Activated B cell treated with CpG ODN at 0.5 μM for 24 hours (primary cell): ENCODE data around the gene DUS1L. TPM values are rescaled to one million over a fixed set of nuclear protein-coding genes. Genes with fewer than 3 reads are reported as not detected.
A peak's percentile ranks its signal among the peaks of the same experiment; 100 is the strongest.

Source experiments
- ATAC-seq: fragments of 200-7000 bp; cut with Tn5 transposase; one replicate; pipeline ENCODE4 v1.10.0; 2021; ENCODE audit warnings: low read depth, mild to moderate bottlenecking, moderate library complexity
- CTCF ChIA-PET: fragments of 350-600 bp; sonication (Branson Sonifier 250); formaldehyde crosslinking; loops from one replicate; lab custom pipeline; 2021; ENCODE audit warnings: antibody characterized with exemption; lab: Charles Lee
- POLR2A ChIA-PET: fragments of 350-600 bp; sonication (Branson Sonifier 250); formaldehyde crosslinking; loops from one replicate; lab custom pipeline; 2021; ENCODE audit warnings: antibody characterized with exemption; lab: Charles Lee
- DNase-seq: peaks from one replicate; pipeline ENCODE4 v3.0.0; 2022
- H3K27ac Mint-ChIP-seq: one replicate; pipeline ENCODE4 v1.8.0; 2020; ENCODE audit warnings: mixed read lengths
- H3K27me3 Mint-ChIP-seq: one replicate; pipeline ENCODE4 v1.8.0; 2021; ENCODE audit warnings: mixed read lengths
- H3K36me3 Mint-ChIP-seq: one replicate; pipeline ENCODE4 v1.8.0; 2021; ENCODE audit warnings: low read depth, mixed read lengths
- H3K4me1 Mint-ChIP-seq: one replicate; pipeline ENCODE4 v1.8.0; 2021; ENCODE audit warnings: mixed read lengths
- H3K4me3 Mint-ChIP-seq: one replicate; pipeline ENCODE4 v1.8.0; 2020; ENCODE audit warnings: mild to moderate bottlenecking, mixed read lengths
- H3K9me3 Mint-ChIP-seq: one replicate; pipeline ENCODE4 v1.8.0; 2020; ENCODE audit warnings: mixed read lengths
- intact Hi-C: fragments of 100-400 bp; cut with micrococcal nuclease; formaldehyde crosslinking; loops from one replicate; pipeline ENCODE4 v1.15.1; 2024
- total RNA-seq: library from RNA; stranded (reverse); gene quantifications from 2 replicates; pipeline ENCODE4 v1.2.3, GENCODE V29; 2022
- TF ChIP-seq, protein P1 (sequence below): fragments of 200-600 bp; IDR thresholded peaks from one replicate; pipeline ENCODE4 v1.8.0; 2022; ENCODE audit warnings: antibody characterized with exemption, mild to moderate bottlenecking

Gene DUS1L
- total RNA-seq, 1 donor from 2014 or later, result 134 TPM

DNA sequence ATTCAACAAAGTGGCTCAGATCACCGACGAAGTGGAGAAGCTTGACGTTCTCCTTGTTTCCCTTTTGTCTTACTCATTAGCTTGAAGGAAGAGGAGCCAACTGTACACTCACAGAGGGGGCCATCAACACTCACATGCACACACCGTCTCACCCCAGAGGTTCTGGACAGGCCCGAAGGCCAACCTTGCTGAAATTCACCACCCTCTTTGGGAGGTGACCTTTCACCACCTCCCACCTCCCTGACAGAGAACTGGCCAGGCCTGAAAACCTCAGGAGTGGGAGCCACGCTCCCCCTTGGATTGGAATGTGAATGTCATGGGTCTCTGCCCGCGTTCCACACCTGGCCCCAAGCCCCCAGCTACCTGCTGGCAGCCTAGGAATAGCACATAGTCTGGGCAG lies 30.1 kb downstream of the DUS1L start:
- TF ChIP-seq, protein P1, sequence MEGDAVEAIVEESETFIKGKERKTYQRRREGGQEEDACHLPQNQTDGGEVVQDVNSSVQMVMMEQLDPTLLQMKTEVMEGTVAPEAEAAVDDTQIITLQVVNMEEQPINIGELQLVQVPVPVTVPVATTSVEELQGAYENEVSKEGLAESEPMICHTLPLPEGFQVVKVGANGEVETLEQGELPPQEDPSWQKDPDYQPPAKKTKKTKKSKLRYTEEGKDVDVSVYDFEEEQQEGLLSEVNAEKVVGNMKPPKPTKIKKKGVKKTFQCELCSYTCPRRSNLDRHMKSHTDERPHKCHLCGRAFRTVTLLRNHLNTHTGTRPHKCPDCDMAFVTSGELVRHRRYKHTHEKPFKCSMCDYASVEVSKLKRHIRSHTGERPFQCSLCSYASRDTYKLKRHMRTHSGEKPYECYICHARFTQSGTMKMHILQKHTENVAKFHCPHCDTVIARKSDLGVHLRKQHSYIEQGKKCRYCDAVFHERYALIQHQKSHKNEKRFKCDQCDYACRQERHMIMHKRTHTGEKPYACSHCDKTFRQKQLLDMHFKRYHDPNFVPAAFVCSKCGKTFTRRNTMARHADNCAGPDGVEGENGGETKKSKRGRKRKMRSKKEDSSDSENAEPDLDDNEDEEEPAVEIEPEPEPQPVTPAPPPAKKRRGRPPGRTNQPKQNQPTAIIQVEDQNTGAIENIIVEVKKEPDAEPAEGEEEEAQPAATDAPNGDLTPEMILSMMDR, result no peak
- H3K27me3 Mint-ChIP-seq, result no peaks in the 10 kb centered on the region
- H3K36me3 Mint-ChIP-seq, result peaks cover 7% of the 10 kb centered on the region
- no peaks in the 10 kb centered on the region for H3K9me3 Mint-ChIP-seq
- ATAC-seq (no peak), DNase-seq (no peak)
- peak overlapping the region; percentile 52 for H3K4me3 Mint-ChIP-seq
- intact Hi-C loops, result loop anchor here (5.0 to 10.0 kb wide), 3 partner anchors 58 to 259 kb away; partner anchors contain the start of genes ASPSCR1 and SLC16A3
- POLR2A ChIA-PET, result interaction anchor here (1.1 to 1.7 kb wide), 3 partner anchors 11 to 75 kb away, joined by 3 to 5 read pairs (median 3); partner anchors contain the start of genes CENPX, LRRC45 and NOTUM
- CTCF ChIA-PET, result interaction anchor here (1.2 to 1.7 kb wide), 2 partner anchors 14 to 76 kb away, joined by 3 to 8 read pairs; no protein-coding TSS in a partner anchor
- H3K27ac Mint-ChIP-seq, result no peak overlapping the region
- peaks cover 28% of the 10 kb centered on the region for H3K4me1 Mint-ChIP-seq

DNA sequence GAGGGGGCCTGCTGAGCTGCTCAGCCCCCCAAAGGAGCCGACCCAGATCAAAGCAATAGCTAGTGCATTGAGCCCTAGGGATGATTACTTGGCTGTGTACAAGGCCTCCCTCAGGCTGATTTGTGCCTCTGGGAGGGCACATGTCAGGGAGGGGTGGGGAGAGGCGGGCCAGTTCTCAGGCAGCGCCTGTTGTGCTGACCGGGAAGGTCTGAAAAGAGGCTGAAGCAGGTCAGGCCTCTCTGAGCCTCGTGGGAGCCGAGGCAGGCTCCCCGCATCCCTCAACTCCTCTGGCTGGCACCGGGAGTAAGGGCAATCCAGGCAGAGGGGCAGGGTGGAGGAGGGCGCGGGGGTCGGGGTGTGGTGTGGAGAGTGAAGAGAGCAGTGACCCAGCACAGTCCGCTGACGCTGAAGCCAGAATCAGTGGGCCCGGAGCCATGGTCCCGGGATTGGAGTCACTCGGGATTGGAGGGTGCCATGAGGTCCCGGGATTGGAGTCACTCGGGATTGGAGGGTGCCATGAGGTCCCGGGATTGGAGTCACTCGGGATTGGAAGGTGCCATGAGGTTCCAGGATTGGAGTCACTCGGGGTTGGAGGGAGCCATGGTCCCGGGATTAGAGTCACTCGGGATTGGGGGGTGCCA lies 31.1 kb downstream of the DUS1L start:
- no peak for DNase-seq
- ATAC-seq, result no peak
- ChIA-PET POLR2A (interaction anchor here (0.6 to 1.7 kb wide), 2 partner anchors 11 to 1088 kb away, joined by 3 to 5 read pairs; partner anchors contain the start of genes CENPX and LRRC45), CTCF (interaction anchor here (1.2 to 1.7 kb wide), 2 partner anchors 13 to 75 kb away, joined by 3 to 8 read pairs; no protein-coding TSS in a partner anchor)
- Mint-ChIP-seq H3K27ac (no peak overlapping the region), H3K9me3 (no peaks in the 10 kb centered on the region), H3K4me1 (peaks cover 33% of the 10 kb centered on the region), H3K27me3 (peaks cover 2% of the 10 kb centered on the region), H3K4me3 (peak overlapping the region; percentile 24), H3K36me3 (peaks cover 7% of the 10 kb centered on the region)
- intact Hi-C loops, result loop anchor here (5.0 to 10.0 kb wide), 3 partner anchors 57 to 260 kb away; partner anchors contain the start of genes ASPSCR1 and SLC16A3
- TF ChIP-seq, protein P1, result no peak

GRCh38 chr17:82033359-82034085 lies 32.1 kb downstream of the DUS1L start:
- no peak for DNase-seq
- intact Hi-C loops, result loop anchor here (10.0 kb wide), 1 partner anchor 261 kb away; no protein-coding TSS in a partner anchor
- H3K36me3 Mint-ChIP-seq, result peaks cover 7% of the 10 kb centered on the region
- TF ChIP-seq, protein P1, result no peak
- no peak for ATAC-seq
- ChIA-PET CTCF (no interaction called here), POLR2A (no interaction called here)
- H3K4me3 Mint-ChIP-seq, result no peak overlapping the region
- no peak overlapping the region for H3K27ac Mint-ChIP-seq
- H3K27me3 Mint-ChIP-seq, result peaks cover 2% of the 10 kb centered on the region
- H3K4me1 Mint-ChIP-seq, result peaks cover 30% of the 10 kb centered on the region
- no peaks in the 10 kb centered on the region for H3K9me3 Mint-ChIP-seq

GRCh38 chr17:82031885-82032627 lies 33.5 kb downstream of the DUS1L start:
- Mint-ChIP-seq H3K27ac (no peak overlapping the region), H3K36me3 (peaks cover 7% of the 10 kb centered on the region), H3K9me3 (no peaks in the 10 kb centered on the region), H3K4me1 (peaks cover 24% of the 10 kb centered on the region), H3K27me3 (peaks cover 2% of the 10 kb centered on the region), H3K4me3 (no peak overlapping the region)
- intact Hi-C loops, result loop anchor here (1.0 to 10.0 kb wide), 3 partner anchors 9 to 263 kb away; partner anchors contain the start of gene LRRC45
- POLR2A ChIA-PET, result interaction anchor here (0.6 kb wide), 1 partner anchor 66 kb away, joined by 3 read pairs; the partner anchor contains the start of gene FASN
- DNase-seq (no peak), ATAC-seq (peak; percentile 27)
- TF ChIP-seq, protein P1, result no peak
- CTCF ChIA-PET, result interaction anchor here (2.3 kb wide), 1 partner anchor 74 kb away, joined by 9 read pairs; no protein-coding TSS in a partner anchor
